ENCODE measurements around the gene CCDC183. TPM values are rescaled to one million over a fixed set of nuclear protein-coding genes. Genes with fewer than 3 reads are reported as not detected.
"Not testable (repeated sequence)": the region's sequence is repeated elsewhere in the genome, so short reads cannot be mapped to it uniquely, and the experiment has no call there.

CCDC183 gene
- total RNA-seq, 2 experiments from 2014 or later = 0.43 TPM; not detected in 1

GRCh38 chr9:136756836-136757235 lies 39.3 kb upstream of the CCDC183 start:
- Mint-ChIP-seq H3K4me3 (no peak overlapping the region), H3K4me1 (peaks cover 2% of the 10 kb centered on the region), H3K27me3 (peaks cover 27% of the 10 kb centered on the region)

GRCh38 chr9:136757328-136757727 lies 38.8 kb upstream of the CCDC183 start:
- no peak overlapping the region for H3K4me3 Mint-ChIP-seq
- no peak overlapping the region for H3K27ac Mint-ChIP-seq

More at GRCh38 chr9:136756836-136757235, 39.3 kb upstream of the CCDC183 start:
- DNase-seq = no peak
- Mint-ChIP-seq H3K36me3 (peaks cover 8% of the 10 kb centered on the region), H3K9me3 (peaks cover 16% of the 10 kb centered on the region), H3K27ac (no peak overlapping the region)

GRCh38 chr9:136757751-136758140 lies 38.4 kb upstream of the CCDC183 start:
- Mint-ChIP-seq H3K27me3 (peaks cover 25% of the 10 kb centered on the region), H3K36me3 (peaks cover 4% of the 10 kb centered on the region), H3K4me1 (peaks cover 2% of the 10 kb centered on the region), H3K27ac (no peak overlapping the region), H3K4me3 (no peak overlapping the region), H3K9me3 (peaks cover 7% of the 10 kb centered on the region)
- DNase-seq = no peak

More at GRCh38 chr9:136757328-136757727, 38.8 kb upstream of the CCDC183 start:
- DNase-seq = no peak
- Mint-ChIP-seq H3K36me3 (peaks cover 8% of the 10 kb centered on the region), H3K9me3 (peaks cover 11% of the 10 kb centered on the region), H3K27me3 (peaks cover 27% of the 10 kb centered on the region), H3K4me1 (peaks cover 2% of the 10 kb centered on the region)

- peaks cover 4% of the 10 kb centered on the region for H3K9me3 Mint-ChIP-seq
- no peak overlapping the region for H3K4me3 Mint-ChIP-seq
- H3K27ac Mint-ChIP-seq = no peak overlapping the region
- peaks cover 4% of the 10 kb centered on the region for H3K36me3 Mint-ChIP-seq
- DNase-seq = no peak
- H3K4me1 Mint-ChIP-seq = peaks cover 2% of the 10 kb centered on the region
- peaks cover 25% of the 10 kb centered on the region for H3K27me3 Mint-ChIP-seq
Measured at GRCh38 chr9:136759001-136759400, 37.1 kb upstream of the CCDC183 start.

DNA sequence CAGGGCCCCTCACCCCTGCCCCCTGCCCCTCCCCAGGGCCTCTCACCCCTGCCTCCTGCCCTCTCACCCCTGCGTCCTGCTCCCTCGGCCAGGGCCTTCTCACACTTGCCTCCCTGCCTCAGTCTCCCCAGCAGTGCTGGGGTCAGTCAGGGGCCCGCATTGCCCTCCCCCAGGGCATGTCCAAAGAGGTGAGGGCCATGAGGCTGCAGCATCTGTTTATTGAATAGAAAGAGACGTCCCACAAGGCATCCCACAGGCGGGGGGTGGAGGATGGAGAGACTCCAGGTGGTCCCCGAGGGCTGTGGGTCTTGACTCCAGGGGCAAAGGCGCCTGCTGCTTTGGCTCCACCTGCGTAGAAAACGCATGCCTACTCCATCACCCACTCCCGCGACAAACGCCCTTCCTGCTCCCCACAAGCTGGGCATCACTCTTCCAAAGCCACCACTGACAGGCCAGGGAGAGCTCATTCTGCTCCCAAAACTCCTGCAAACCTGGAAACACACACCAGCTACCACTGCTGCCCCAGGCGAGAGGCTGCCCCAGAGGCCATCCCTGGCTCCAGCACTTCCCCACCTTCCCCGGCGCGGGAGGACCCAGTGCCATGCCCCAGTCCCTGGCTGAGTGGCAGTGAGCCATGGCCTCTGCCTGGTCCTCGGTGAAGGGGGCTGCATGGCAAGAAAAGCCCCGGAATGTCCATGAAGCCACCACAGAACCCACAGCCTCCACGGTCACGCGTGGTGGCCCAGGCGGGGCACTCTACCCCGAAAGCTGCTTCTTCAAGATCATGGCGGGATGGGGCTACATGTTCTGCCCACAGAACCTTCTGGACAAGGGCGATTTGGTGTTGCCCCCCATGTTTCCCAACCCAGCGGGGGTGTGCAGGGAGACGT lies 36.5 kb upstream of the CCDC183 start:
- Mint-ChIP-seq H3K9me3 (peaks cover 4% of the 10 kb centered on the region), H3K27me3 (peaks cover 25% of the 10 kb centered on the region), H3K4me3 (no peak overlapping the region), H3K4me1 (peaks cover 2% of the 10 kb centered on the region), H3K27ac (no peak overlapping the region), H3K36me3 (peaks cover 4% of the 10 kb centered on the region)
- DNase-seq = no peak

DNA sequence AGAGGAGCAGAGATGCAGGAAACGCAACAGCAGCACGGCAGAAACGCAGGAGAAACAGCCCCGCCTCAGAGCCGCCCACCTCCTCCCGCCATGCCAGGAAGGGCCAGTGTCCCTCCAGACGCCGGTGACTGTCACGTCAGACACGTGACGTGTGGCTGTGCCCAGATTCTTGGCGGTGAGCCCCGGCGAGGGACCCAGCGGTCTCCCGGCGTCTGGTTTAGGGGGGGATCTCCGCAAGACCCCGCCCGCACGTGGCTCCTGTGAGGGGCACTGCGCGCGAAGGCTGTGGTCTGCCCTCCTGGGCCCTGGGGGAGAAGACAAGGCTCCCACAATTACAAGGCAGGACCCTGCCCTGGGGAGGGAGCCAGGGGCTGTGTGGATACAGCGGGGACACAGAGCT lies 35.7 kb upstream of the CCDC183 start:
- Mint-ChIP-seq H3K4me3 (no peak overlapping the region), H3K9me3 (peaks cover 4% of the 10 kb centered on the region), H3K27ac (no peak overlapping the region), H3K27me3 (peaks cover 28% of the 10 kb centered on the region), H3K4me1 (peaks cover 2% of the 10 kb centered on the region), H3K36me3 (peaks cover 4% of the 10 kb centered on the region)
- DNase-seq = no peak

- not testable (repeated sequence) for H3K4me1 Mint-ChIP-seq, H3K9me3 Mint-ChIP-seq, H3K27ac Mint-ChIP-seq, H3K36me3 Mint-ChIP-seq, H3K4me3 Mint-ChIP-seq
- peaks cover 24% of the 10 kb centered on the region for H3K27me3 Mint-ChIP-seq
- DNase-seq = peak; percentile 30
Measured at GRCh38 chr9:136760834-136761544, 35.1 kb upstream of the CCDC183 start.

DNA sequence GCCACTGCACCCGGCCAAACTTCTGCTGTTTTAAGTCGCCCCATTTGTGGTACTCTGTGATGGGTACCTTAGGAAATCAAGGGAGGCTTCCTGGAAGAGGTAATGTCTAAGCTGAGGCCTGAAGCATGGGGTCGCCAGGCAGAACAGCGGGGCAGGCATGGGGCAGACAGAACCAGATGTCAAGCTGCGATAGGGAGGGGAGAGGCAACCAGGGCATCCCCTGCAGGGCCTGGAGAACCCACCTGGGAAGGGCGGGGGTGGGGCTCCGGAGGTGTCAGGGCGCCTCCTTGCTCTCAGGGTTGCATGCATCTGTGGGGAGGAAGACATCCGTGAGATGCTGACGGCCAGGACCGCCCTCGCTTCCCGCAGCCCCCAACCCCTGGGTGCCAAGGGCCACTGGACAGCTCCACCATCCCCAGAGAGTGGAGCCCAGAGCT lies 34.6 kb upstream of the CCDC183 start:
- no peaks in the 10 kb centered on the region for H3K9me3 Mint-ChIP-seq
- no peak for DNase-seq
- H3K27me3 Mint-ChIP-seq = peaks cover 21% of the 10 kb centered on the region
- peaks cover 8% of the 10 kb centered on the region for H3K4me1 Mint-ChIP-seq
- no peak overlapping the region for H3K27ac Mint-ChIP-seq
- no peak overlapping the region for H3K4me3 Mint-ChIP-seq
- H3K36me3 Mint-ChIP-seq = no peaks in the 10 kb centered on the region

DNA sequence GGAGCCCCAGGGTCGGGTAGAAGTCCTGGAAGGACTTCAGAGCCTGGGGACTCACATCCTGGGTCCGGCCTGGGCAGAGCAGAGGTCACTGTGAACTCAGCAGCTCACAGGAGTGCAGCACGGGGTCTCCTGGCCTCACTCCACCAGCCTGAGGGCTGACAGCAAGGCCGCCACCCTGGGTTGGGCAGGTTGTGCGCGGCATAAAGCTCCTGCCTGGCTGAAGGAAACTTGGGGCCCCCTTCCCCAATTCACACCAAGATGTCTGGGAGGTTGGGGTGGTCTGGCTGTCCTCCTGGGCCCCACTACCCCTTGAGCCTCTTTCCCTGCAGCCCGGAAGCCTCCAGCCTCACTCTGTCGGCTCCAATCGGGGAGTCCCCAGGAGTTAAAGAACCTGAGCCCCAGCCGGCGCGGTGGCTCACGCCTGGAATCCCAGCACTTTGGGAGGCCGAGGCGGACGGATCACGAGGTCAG lies 33.9 kb upstream of the CCDC183 start:
- Mint-ChIP-seq H3K4me1 (peaks cover 14% of the 10 kb centered on the region), H3K27ac (no peak overlapping the region)

GRCh38 chr9:136762915-136763648 lies 33.1 kb upstream of the CCDC183 start:
- Mint-ChIP-seq H3K4me1 (peaks cover 14% of the 10 kb centered on the region), H3K27ac (no peak overlapping the region), H3K36me3 (no peaks in the 10 kb centered on the region), H3K4me3 (no peak overlapping the region), H3K9me3 (no peaks in the 10 kb centered on the region), H3K27me3 (peaks cover 34% of the 10 kb centered on the region)
- peak; percentile 44 for DNase-seq

More for the DNA sequence above, 33.9 kb upstream of the CCDC183 start:
- Mint-ChIP-seq H3K27me3 (peaks cover 27% of the 10 kb centered on the region), H3K4me3 (no peak overlapping the region), H3K9me3 (no peaks in the 10 kb centered on the region), H3K36me3 (no peaks in the 10 kb centered on the region)
- no peak for DNase-seq

DNA sequence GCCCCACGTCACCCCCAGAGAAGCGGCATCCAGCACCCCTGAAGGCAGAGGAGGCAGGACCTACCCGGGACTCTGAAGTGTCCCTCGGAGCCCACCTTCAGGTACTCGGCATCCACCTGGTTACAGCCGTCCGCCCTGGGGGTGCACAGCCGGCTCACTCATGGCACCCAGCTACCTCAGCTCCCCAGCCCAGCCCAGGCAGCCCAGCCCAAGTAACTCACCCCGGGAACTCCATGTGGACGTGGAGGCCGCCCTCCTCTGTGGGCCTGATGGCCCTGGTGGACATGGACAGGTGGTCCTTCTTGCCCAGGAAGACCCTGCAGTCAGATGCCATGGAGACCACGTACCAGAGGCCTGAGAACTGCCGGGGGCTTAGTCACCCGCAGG lies 32.5 kb upstream of the CCDC183 start:
- no peaks in the 10 kb centered on the region for H3K36me3 Mint-ChIP-seq
- H3K27ac Mint-ChIP-seq = no peak overlapping the region
- peaks cover 38% of the 10 kb centered on the region for H3K27me3 Mint-ChIP-seq
- no peak overlapping the region for H3K4me3 Mint-ChIP-seq
- DNase-seq = no peak
- no peaks in the 10 kb centered on the region for H3K9me3 Mint-ChIP-seq
- H3K4me1 Mint-ChIP-seq = peaks cover 14% of the 10 kb centered on the region

GRCh38 chr9:136764301-136764891 lies 31.7 kb upstream of the CCDC183 start, which contains the start of gene LCN15:
Gene LCN15, minus strand, starts transcription at chr9:136764518. Its CDS starts 30 bp downstream, at chr9:136764488.
- peaks cover 41% of the 10 kb centered on the region for H3K27me3 Mint-ChIP-seq
- peaks cover 14% of the 10 kb centered on the region for H3K4me1 Mint-ChIP-seq
- DNase-seq = no peak
- no peak within 1 kb of the TSS for H3K4me3 Mint-ChIP-seq
- no peaks in the 10 kb centered on the region for H3K36me3 Mint-ChIP-seq
- no peaks in the 10 kb centered on the region for H3K9me3 Mint-ChIP-seq
- no peak within 1 kb of the TSS for H3K27ac Mint-ChIP-seq

- H3K27ac Mint-ChIP-seq = no peak overlapping the region
- peaks cover 18% of the 10 kb centered on the region for H3K4me1 Mint-ChIP-seq
- no peaks in the 10 kb centered on the region for H3K9me3 Mint-ChIP-seq
- DNase-seq = no peak
- no peaks in the 10 kb centered on the region for H3K36me3 Mint-ChIP-seq
- peaks cover 41% of the 10 kb centered on the region for H3K27me3 Mint-ChIP-seq
- no peak overlapping the region for H3K4me3 Mint-ChIP-seq
Measured at GRCh38 chr9:136765041-136765440, 31.1 kb upstream of the CCDC183 start.

GRCh38 chr9:136765745-136766409 lies 30.3 kb upstream of the CCDC183 start:
- Mint-ChIP-seq H3K27ac (peak overlapping the region; percentile 38), H3K27me3 (peaks cover 44% of the 10 kb centered on the region), H3K4me1 (peaks cover 17% of the 10 kb centered on the region)
- not testable (repeated sequence) for H3K36me3 Mint-ChIP-seq, DNase-seq, H3K9me3 Mint-ChIP-seq, H3K4me3 Mint-ChIP-seq

All from activated naive CD8-positive, alpha-beta T cell treated with anti-CD3 and anti-CD28 coated beads for 36 hours (primary cell).